Measurements from ENCODE around the gene HSF2.

HSF2 gene

GRCh38 chr6:122400121-122400450, 634 bp downstream of the HSF2 start:
- DNase-seq = peak; percentile 2

- DNase-seq = peak; percentile 8
Observed at GRCh38 chr6:122400462-122401089, 1.1 kb downstream of the HSF2 start.

GRCh38 chr6:122401104-122401503, 1.7 kb downstream of the HSF2 start:
- no peak for DNase-seq

GRCh38 chr6:122404444-122404843, 5.0 kb downstream of the HSF2 start:
- DNase-seq = no peak

- no peak for DNase-seq
Observed at GRCh38 chr6:122405417-122405816, 6.0 kb downstream of the HSF2 start.

- DNase-seq = no peak
Observed at GRCh38 chr6:122406187-122406586, 6.7 kb downstream of the HSF2 start.

GRCh38 chr6:122407712-122408111, 8.3 kb downstream of the HSF2 start:
- DNase-seq = no peak

- no peak for DNase-seq
Observed at GRCh38 chr6:122408240-122408639, 8.8 kb downstream of the HSF2 start.

- no peak for DNase-seq
Observed at GRCh38 chr6:122408702-122409458, 9.4 kb downstream of the HSF2 start.

- DNase-seq = no peak
Observed at GRCh38 chr6:122412001-122412400, 12.5 kb downstream of the HSF2 start.

- no peak for DNase-seq
Observed at GRCh38 chr6:122416825-122417224, 17.4 kb downstream of the HSF2 start.

GRCh38 chr6:122422003-122422402, 22.6 kb downstream of the HSF2 start:
- no peak for DNase-seq

GRCh38 chr6:122422614-122423267, 23.3 kb downstream of the HSF2 start:
- DNase-seq = peak; percentile 83

- no peak for DNase-seq
Observed at GRCh38 chr6:122423734-122424133, 24.3 kb downstream of the HSF2 start.

- peak; percentile 6 for DNase-seq
Observed at GRCh38 chr6:122426597-122426996, 27.1 kb downstream of the HSF2 start.

GRCh38 chr6:122428781-122429180, 29.3 kb downstream of the HSF2 start:
- no peak for DNase-seq

- no peak for DNase-seq
Observed at GRCh38 chr6:122429323-122429722, 29.9 kb downstream of the HSF2 start.

GRCh38 chr6:122431780-122432179, 32.3 kb downstream of the HSF2 start:
- no peak for DNase-seq

- peak; percentile 50 for DNase-seq
Observed at GRCh38 chr6:122432816-122433215, 33.4 kb downstream of the HSF2 start.

- DNase-seq = no peak
Observed at GRCh38 chr6:122438975-122439374, 39.5 kb downstream of the HSF2 start.

GRCh38 chr6:122445274-122445673, 45.8 kb downstream of the HSF2 start:
- no peak for DNase-seq

- DNase-seq = peak; percentile 9
Observed at GRCh38 chr6:122449069-122449468, 49.6 kb downstream of the HSF2 start.

- no peak for DNase-seq
Observed at GRCh38 chr6:122452509-122452908, 53.1 kb downstream of the HSF2 start.

- DNase-seq = no peak
Observed at GRCh38 chr6:122454673-122455072, 55.2 kb downstream of the HSF2 start.

Data from activated CD4-positive, alpha-beta T cell treated with anti-CD3 and anti-CD28 coated beads, Interleukin-2, amount 50 U/mL, for 16 hours (primary cell).